Endothelial cell of umbilical vein (primary cell): ENCODE data around the gene ANKLE2. TPM values are rescaled to one million over a fixed set of nuclear protein-coding genes. Genes with fewer than 3 reads are reported as not detected.

ENCODE experiments used
- BruUV-seq: library from RNA; stranded (reverse); fragments of 400-500 nt; replicated peaks from 2 replicates; lab custom pipeline; 2021; lab: Mats Ljungman, UMichigan
- CTCF ChIA-PET: fragments of 300-600, 350-600 bp; sonication (Branson Sonifier 250); formaldehyde crosslinking; loops from one replicate; lab custom pipeline; 2021; ENCODE audit warnings: antibody characterized with exemption, inconsistent platforms; lab: Charles Lee
- POLR2A ChIA-PET: fragments of 300-600, 350-600 bp; sonication (Branson Sonifier 250); formaldehyde crosslinking; loops from one replicate; lab custom pipeline; 2021; ENCODE audit warnings: antibody characterized with exemption, inconsistent platforms; lab: Charles Lee
- DNase-seq: peaks from one replicate; pipeline ENCODE4 v3.0.0-alpha.2; 2011; ENCODE audit warnings: low read depth, low spot score
- FAIRE-seq: peaks from 2 replicates; lab custom pipeline; 2011; peaks lifted over from hg19 to GRCh38; lab: Jason Lieb, UNC
- H2AFZ ChIP-seq: 2 replicates; pipeline ENCODE4 v1.6.0; 2012; ENCODE audit warnings: low read depth, low read length, control low read depth, inconsistent platforms
- H3K27ac ChIP-seq: 2 replicates; pipeline ENCODE4 v1.5.1; 2011; ENCODE audit warnings: low read depth, mild to moderate bottlenecking, control low read depth, low read length, moderate library complexity; ENCODE audit not compliant: insufficient read depth
- H3K27me3 ChIP-seq, 2 experiments: 2 replicates each; pipeline versions ENCODE4 v1.6.0 to v1.6.1; 2011; ENCODE audit warnings: low read length in 2 of 2, mixed read lengths in 1 of 2; ENCODE audit not compliant: control insufficient read depth in 2 of 2, insufficient read depth in 2 of 2
- H3K36me3 ChIP-seq, 2 experiments: 2 replicates in 1 of 2; 3 replicates in 1 of 2; pipeline ENCODE4 v1.5.1; 2011; ENCODE audit warnings: low read length in 2 of 2, mild to moderate bottlenecking in 1 of 2, moderate library complexity in 1 of 2; ENCODE audit not compliant: control insufficient read depth in 2 of 2, insufficient read depth in 2 of 2; ENCODE audit errors: extremely low read depth in 1 of 2
- H3K4me1 ChIP-seq: 3 replicates; pipeline ENCODE4 v1.5.1; 2011; ENCODE audit warnings: mild to moderate bottlenecking, low read length; ENCODE audit not compliant: control insufficient read depth, insufficient read depth; ENCODE audit errors: extremely low read depth
- H3K4me2 ChIP-seq: 2 replicates; pipeline ENCODE4 v1.6.1; 2011; ENCODE audit warnings: low read length, control low read depth, mixed read lengths; ENCODE audit not compliant: insufficient read depth
- H3K4me3 ChIP-seq, 3 experiments: fragments of 200-600 bp in 1 of 3; sonication (generic), shearing (Covaris generic) in 1 of 3; replicated peaks in 1 of 3; 2 replicates each; pipeline ENCODE4 v1.5.1; 2011 to 2016; ENCODE audit warnings: control low read depth in 3 of 3, low read length in 3 of 3, mild to moderate bottlenecking in 2 of 3, inconsistent platforms in 1 of 3, low read depth in 1 of 3, moderate library complexity in 1 of 3; ENCODE audit not compliant: insufficient read depth in 1 of 3
- H3K79me2 ChIP-seq: 2 replicates; pipeline ENCODE4 v1.6.0; 2012; ENCODE audit warnings: low read length, inconsistent platforms; ENCODE audit not compliant: control insufficient read depth, insufficient read depth
- H3K9ac ChIP-seq: replicated peaks from 2 replicates; pipeline ENCODE3; 2011; ENCODE audit warnings: low read length, control low read depth; ENCODE audit not compliant: insufficient read depth; ENCODE audit errors: extremely low read depth
- H3K9me1 ChIP-seq: replicated peaks from 3 replicates; pipeline ENCODE4 v1.6.0; 2011; ENCODE audit warnings: mild to moderate bottlenecking, low read length; ENCODE audit not compliant: control insufficient read depth, insufficient read depth; ENCODE audit errors: extremely low read depth
- H3K9me3 ChIP-seq: replicated peaks from 2 replicates; pipeline ENCODE4 v1.5.1; 2012; ENCODE audit warnings: low read length, inconsistent platforms; ENCODE audit not compliant: control insufficient read depth, insufficient read depth
- H4K20me1 ChIP-seq: replicated peaks from 2 replicates; pipeline ENCODE3; 2011; ENCODE audit warnings: mild to moderate bottlenecking, low read length; ENCODE audit not compliant: control insufficient read depth, insufficient read depth; ENCODE audit errors: extremely low read depth
- EZH2 ChIP-seq: IDR thresholded peaks from 2 replicates; pipeline ENCODE4 v1.6.1; 2012; ENCODE audit warnings: borderline replicate concordance, low read depth, mild to moderate bottlenecking, moderate library complexity, low read length, inconsistent platforms; ENCODE audit not compliant: severe bottlenecking
- FOS ChIP-seq: IDR thresholded peaks from 2 replicates; pipeline ENCODE4 v1.6.1; 2011; ENCODE audit warnings: mild to moderate bottlenecking, low read length, moderate library complexity, borderline replicate concordance; ENCODE audit not compliant: insufficient read depth
- GATA2 ChIP-seq: IDR thresholded peaks from 2 replicates; pipeline ENCODE4 v1.7.0; 2011; ENCODE audit warnings: low read depth, mild to moderate bottlenecking, moderate library complexity, mixed read lengths, low read length; ENCODE audit not compliant: insufficient read length, insufficient read depth
- JUN ChIP-seq: IDR thresholded peaks from 2 replicates; pipeline ENCODE4 v1.6.1; 2011; ENCODE audit warnings: borderline replicate concordance, low read depth; ENCODE audit not compliant: insufficient read length, insufficient read depth
- MYC ChIP-seq: IDR thresholded peaks from one replicate; pipeline ENCODE4 v1.6.1; 2011; ENCODE audit warnings: mild to moderate bottlenecking, low read depth, low read length
- POLR2A ChIP-seq: IDR thresholded peaks from 2 replicates; pipeline ENCODE4 v1.6.1; 2012; ENCODE audit warnings: low read depth, mild to moderate bottlenecking, control low read depth, low read length
- POLR2AphosphoS5 ChIP-seq: IDR thresholded peaks from 2 replicates; pipeline ENCODE4 v1.6.1; 2012; ENCODE audit warnings: low read depth, mild to moderate bottlenecking, control low read depth, low read length, moderate library complexity; ENCODE audit not compliant: insufficient read depth
- dilution Hi-C: fragments of 300-500 bp; cut with MboI; formaldehyde crosslinking; loops from one replicate; pipeline ENCODE4 v1.15.0; 2019; ENCODE audit warnings: low sequenced_read_pairs; ENCODE audit not compliant: extremely low pct_ligation_motif_present
- intact Hi-C: fragments of 100-400 bp; cut with micrococcal nuclease; formaldehyde crosslinking; loops from one replicate; pipeline ENCODE4 v1.10.0; 2022
- polyA plus RNA-seq, 4 experiments: library from polyadenylated mRNA; depleted of rRNA in 3 of 4; stranded (reverse) in 3 of 4; unstranded in 1 of 4; fragments of >200 nt; gene quantifications; 2 replicates each; pipeline versions ENCODE4 v1.2.1 to v1.2.3, GENCODE V29; 2011 to 2012; ENCODE audit warnings: missing spikeins in 1 of 4
- total RNA-seq: library from RNA; stranded (reverse); gene quantifications from 2 replicates; pipeline ENCODE4 v1.2.3, GENCODE V29; 2021
- TF ChIP-seq, protein P1 (sequence below): IDR thresholded peaks from 2 replicates; pipeline ENCODE4 v1.6.1; 2011; ENCODE audit not compliant: insufficient read depth, insufficient read length
- TF ChIP-seq, protein P2 (sequence below), 2 donors: IDR thresholded peaks; 1 replicate in 1 of 2; 2 replicates in 1 of 2; pipeline ENCODE4 v1.5.1; 2011; ENCODE audit warnings: low read length in 2 of 2, mild to moderate bottlenecking in 2 of 2, moderate library complexity in 2 of 2, control low read depth in 1 of 2, inconsistent platforms in 1 of 2, low read depth in 1 of 2; ENCODE audit not compliant: insufficient read depth in 1 of 2; ENCODE audit errors: extremely low read depth in 1 of 2

The ANKLE2 gene
- total and polyA plus RNA-seq, 2 donors (not counting 3 experiments of a cell fraction or from before 2014, with no cell fraction given) = 75.8 to 112 TPM

DNA sequence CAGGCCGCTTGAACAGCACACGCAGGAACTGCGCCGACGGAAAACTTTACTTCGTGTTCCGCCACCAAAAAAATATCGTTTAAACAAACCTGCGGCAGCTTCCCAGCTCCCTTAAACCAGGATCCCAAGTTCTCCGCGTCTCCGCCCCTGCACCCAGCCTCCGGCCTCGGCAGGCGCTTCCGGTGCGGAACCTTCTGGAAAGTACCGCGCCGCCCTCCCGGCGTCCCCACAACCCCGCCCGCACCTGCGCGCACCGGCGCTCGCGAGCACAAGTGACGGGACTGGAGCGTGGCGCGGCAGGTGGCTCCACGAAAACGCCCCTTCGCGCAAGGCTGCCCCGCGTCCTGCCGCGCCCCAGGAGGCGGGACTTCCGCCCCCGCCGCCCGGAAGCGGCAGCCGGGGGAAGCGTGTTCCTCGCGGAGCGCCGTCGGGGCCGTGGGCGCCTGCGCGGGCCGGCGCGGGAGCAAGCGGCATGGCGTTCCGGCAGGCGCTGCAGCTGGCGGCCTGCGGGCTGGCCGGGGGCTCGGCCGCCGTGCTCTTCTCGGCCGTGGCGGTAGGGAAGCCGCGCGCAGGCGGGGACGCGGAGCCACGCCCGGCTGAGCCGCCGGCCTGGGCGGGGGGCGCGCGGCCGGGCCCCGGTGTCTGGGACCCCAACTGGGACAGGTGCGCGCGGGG, 51.1 kb downstream of the ANKLE2 start, which contains the start of gene PGAM5:
Gene PGAM5, plus strand, starts transcription at position 438 of the 675 bp plus-strand sequence. Its CDS starts 35 bp downstream, at position 473.
- no TSS peak for BruUV-seq
- peaks cover 40% of the 10 kb centered on the region for H3K79me2 ChIP-seq
- ChIA-PET CTCF (no interaction called here), POLR2A (no interaction called here)
- FAIRE-seq (peak; percentile 77), DNase-seq (peak; percentile 82)
- dilution Hi-C loops = no loop called here
- H3K27me3 ChIP-seq = no peaks in the 10 kb centered on the region
- H2AFZ ChIP-seq = peak within 1 kb of the TSS; percentile 86
- intact Hi-C loops = loop anchor here (1.0 to 2.0 kb wide), 2 partner anchors 23 to 52 kb away; partner anchors contain the start of genes POLE and PXMP2
- H3K27ac ChIP-seq = peak within 1 kb of the TSS; percentile 19
- H3K9me1 ChIP-seq = no peaks in the 10 kb centered on the region
- TF ChIP-seq MYC (no peak), POLR2A (peak; percentile 88), POLR2AphosphoS5 (peak; percentile 91)
- peak within 1 kb of the TSS; percentile 89 for H3K4me2 ChIP-seq
- peaks cover 0 to 4% of the 10 kb centered on the region in 2 experiments for H3K36me3 ChIP-seq
- H3K9ac ChIP-seq = peak within 1 kb of the TSS; percentile 58
- no peaks in the 10 kb centered on the region for H4K20me1 ChIP-seq
- H3K9me3 ChIP-seq = no peaks in the 10 kb centered on the region
- H3K4me1 ChIP-seq = peaks cover 5% of the 10 kb centered on the region
- H3K4me3 ChIP-seq = peak within 1 kb of the TSS; percentile 75 to 97 (median 97)

DNA sequence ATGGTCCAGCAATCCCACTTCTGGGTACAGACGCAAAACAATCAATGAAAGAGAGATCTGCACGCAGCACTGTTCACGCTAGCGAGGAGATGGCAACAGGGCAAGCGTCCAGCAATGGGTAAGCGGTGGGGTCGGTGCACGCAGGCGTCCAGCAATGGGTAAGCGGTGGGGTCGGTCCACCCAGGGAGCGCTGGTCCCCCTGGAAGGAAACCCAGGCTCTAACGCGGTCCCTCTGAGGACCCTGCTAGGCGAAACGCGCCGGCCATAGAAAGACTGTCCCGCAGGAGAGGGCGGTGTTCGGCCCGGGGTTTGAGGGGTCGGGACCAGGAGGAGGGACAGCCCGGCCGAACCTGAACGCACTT, 51.6 kb downstream of the ANKLE2 start:
- peak overlapping the region; percentile 62 to 97 (median 75) for H3K4me3 ChIP-seq
- intact Hi-C loops = loop anchor here (1.0 to 2.0 kb wide), 2 partner anchors 23 to 53 kb away; partner anchors contain the start of genes POLE and PXMP2

More for the DNA sequence above, 51.6 kb downstream of the ANKLE2 start:
- DNase-seq = no peak
- TF ChIP-seq EZH2 (no peak), MYC (no peak), POLR2AphosphoS5 (no peak), JUN (no peak), POLR2A (no peak), GATA2 (no peak), FOS (no peak)
- TF ChIP-seq, protein P1, sequence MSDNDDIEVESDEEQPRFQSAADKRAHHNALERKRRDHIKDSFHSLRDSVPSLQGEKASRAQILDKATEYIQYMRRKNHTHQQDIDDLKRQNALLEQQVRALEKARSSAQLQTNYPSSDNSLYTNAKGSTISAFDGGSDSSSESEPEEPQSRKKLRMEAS = no peak
- TF ChIP-seq, protein P2, sequence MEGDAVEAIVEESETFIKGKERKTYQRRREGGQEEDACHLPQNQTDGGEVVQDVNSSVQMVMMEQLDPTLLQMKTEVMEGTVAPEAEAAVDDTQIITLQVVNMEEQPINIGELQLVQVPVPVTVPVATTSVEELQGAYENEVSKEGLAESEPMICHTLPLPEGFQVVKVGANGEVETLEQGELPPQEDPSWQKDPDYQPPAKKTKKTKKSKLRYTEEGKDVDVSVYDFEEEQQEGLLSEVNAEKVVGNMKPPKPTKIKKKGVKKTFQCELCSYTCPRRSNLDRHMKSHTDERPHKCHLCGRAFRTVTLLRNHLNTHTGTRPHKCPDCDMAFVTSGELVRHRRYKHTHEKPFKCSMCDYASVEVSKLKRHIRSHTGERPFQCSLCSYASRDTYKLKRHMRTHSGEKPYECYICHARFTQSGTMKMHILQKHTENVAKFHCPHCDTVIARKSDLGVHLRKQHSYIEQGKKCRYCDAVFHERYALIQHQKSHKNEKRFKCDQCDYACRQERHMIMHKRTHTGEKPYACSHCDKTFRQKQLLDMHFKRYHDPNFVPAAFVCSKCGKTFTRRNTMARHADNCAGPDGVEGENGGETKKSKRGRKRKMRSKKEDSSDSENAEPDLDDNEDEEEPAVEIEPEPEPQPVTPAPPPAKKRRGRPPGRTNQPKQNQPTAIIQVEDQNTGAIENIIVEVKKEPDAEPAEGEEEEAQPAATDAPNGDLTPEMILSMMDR (IDR thresholded peaks at IDR 0.05; ENCODE audit: extremely low read depth in 1 of 2, insufficient read depth in 1 of 2, low read depth in 1 of 2, low read length in 2 of 2) = no peak
- Histone ChIP-seq H3K79me2 (peaks cover 40% of the 10 kb centered on the region), H3K27me3 (no peaks in the 10 kb centered on the region), H2AFZ (peak overlapping the region; percentile 79), H4K20me1 (no peaks in the 10 kb centered on the region), H3K9ac (peak overlapping the region; percentile 58), H3K4me2 (peak overlapping the region; percentile 64), H3K9me3 (no peaks in the 10 kb centered on the region), H3K27ac (peak overlapping the region; percentile 19), H3K4me1 (peaks cover 5% of the 10 kb centered on the region), H3K36me3 (peaks cover 0 to 4% of the 10 kb centered on the region in 2 experiments), H3K9me1 (no peaks in the 10 kb centered on the region)
- FAIRE-seq = peak; percentile 87
- ChIA-PET POLR2A (no interaction called here), CTCF (no interaction called here)
- dilution Hi-C loops = no loop called here
- BruUV-seq = TSS peak; percentile 61
